B cell (primary cell): ENCODE data around the gene MON2.

Source experiments
- CTCF ChIP-seq: fragments of 200-600 bp; IDR thresholded peaks from one replicate; pipeline ENCODE4 v1.8.0; 2022; ENCODE audit warnings: antibody characterized with exemption, mild to moderate bottlenecking
- EZH2 ChIP-seq: IDR thresholded peaks from 2 replicates; pipeline ENCODE4 v1.6.1; 2012; ENCODE audit warnings: borderline replicate concordance, low read depth, mild to moderate bottlenecking, moderate library complexity, low read length; ENCODE audit not compliant: insufficient read depth, poor library complexity, severe bottlenecking

- TF ChIP-seq CTCF (no peak), EZH2 (no peak)
Measured at GRCh38 chr12:62472472-62472871, 5.8 kb downstream of the MON2 start.
